Measurements from ENCODE around the gene ZNF808.
"Not testable (repeated sequence)": the region's sequence is repeated elsewhere in the genome, so short reads cannot be mapped to it uniquely, and the experiment has no call there.

Gene ZNF808

GRCh38 chr19:52585604-52586003, 58.1 kb downstream of the ZNF808 start:
- H4K5ac ChIP-seq (ENCODE audit: low read length) = no peak overlapping the region
- no peak for DNase-seq
- H3K36me3 ChIP-seq (ENCODE audit: control insufficient read depth, insufficient read depth, low read length) = peaks cover 10% of the 10 kb centered on the region
- no peak overlapping the region for H3K4me3 ChIP-seq (ENCODE audit: low read length)
- no peak overlapping the region for H3K9ac ChIP-seq (ENCODE audit: low read length)
- no CpG with 5 or more reads among the region's 6 CpGs for WGBS (ENCODE audit: extremely low coverage, insufficient coverage, low lambda C conversion rate)
- H3K27ac ChIP-seq (ENCODE audit: low read depth, low read length) = no peak overlapping the region
- no peaks in the 10 kb centered on the region for H3K27me3 ChIP-seq (ENCODE audit: insufficient read depth, low read length, poor library complexity)
- no peak overlapping the region for H2BK120ac ChIP-seq (ENCODE audit: low read depth, low read length)
- no peaks in the 10 kb centered on the region for H3K79me2 ChIP-seq (ENCODE audit: control insufficient read depth, insufficient read depth, low read length)
- peaks cover 2% of the 10 kb centered on the region for H3K79me1 ChIP-seq (ENCODE audit: low read length)
- H3K56ac ChIP-seq (ENCODE audit: low read length) = no peak overlapping the region
- H4K8ac ChIP-seq (ENCODE audit: low read depth, low read length) = no peak overlapping the region
- no peak overlapping the region for H2BK15ac ChIP-seq (replicated peaks; ENCODE audit: low read depth)
- no peak overlapping the region for H2AK5ac ChIP-seq (ENCODE audit: low read length)
- no peak overlapping the region for H3K4me2 ChIP-seq (ENCODE audit: low read length)
- H3K18ac ChIP-seq (ENCODE audit: low read length) = no peak overlapping the region
- H3K4ac ChIP-seq (ENCODE audit: low read depth, low read length) = no peak overlapping the region
- H3K23ac ChIP-seq (ENCODE audit: low read length) = no peak overlapping the region
- H2BK5ac ChIP-seq (ENCODE audit: low read length) = no peak overlapping the region
- H3K4me1 ChIP-seq (ENCODE audit: control insufficient read depth, low read depth, low read length) = no peaks in the 10 kb centered on the region

DNA sequence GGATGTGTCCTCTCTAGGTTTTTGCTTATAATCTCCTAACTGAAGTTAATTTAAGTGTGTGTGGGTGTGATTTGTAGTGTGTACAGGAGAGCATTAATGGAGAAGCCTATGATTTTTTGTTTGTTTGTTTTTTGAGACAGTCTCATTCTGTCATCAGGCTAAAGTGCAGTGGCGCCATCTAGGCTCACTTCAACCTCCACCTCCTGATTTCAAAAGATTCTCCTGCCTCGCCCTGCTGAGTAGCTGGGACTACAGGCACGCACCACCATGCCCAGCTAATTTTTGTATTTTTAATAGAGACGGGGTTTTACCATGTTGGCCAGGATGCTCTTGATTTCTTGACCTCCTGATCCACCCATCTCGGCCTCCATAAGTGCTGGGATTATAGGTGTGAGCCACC, 63.3 kb downstream of the ZNF808 start:
- no peak overlapping the region for H3K4me2 ChIP-seq (ENCODE audit: low read length)
- no peak overlapping the region for H3K4ac ChIP-seq (ENCODE audit: low read depth, low read length)
- WGBS (ENCODE audit: extremely low coverage, insufficient coverage, low lambda C conversion rate) = no CpG with 5 or more reads among the region's 5 CpGs
- H3K27me3 ChIP-seq (ENCODE audit: insufficient read depth, low read length, poor library complexity) = no peaks in the 10 kb centered on the region
- no peaks in the 10 kb centered on the region for H3K4me1 ChIP-seq (ENCODE audit: control insufficient read depth, low read depth, low read length)
- H3K56ac ChIP-seq (ENCODE audit: low read length) = no peak overlapping the region
- H3K18ac ChIP-seq (ENCODE audit: low read length) = no peak overlapping the region
- no peak overlapping the region for H4K5ac ChIP-seq (ENCODE audit: low read length)
- peaks cover 4% of the 10 kb centered on the region for H3K36me3 ChIP-seq (ENCODE audit: control insufficient read depth, insufficient read depth, low read length)
- H2AK5ac ChIP-seq (ENCODE audit: low read length) = no peak overlapping the region
- H3K27ac ChIP-seq (ENCODE audit: low read depth, low read length) = no peak overlapping the region
- H2BK5ac ChIP-seq (ENCODE audit: low read length) = no peak overlapping the region
- H3K79me1 ChIP-seq (ENCODE audit: low read length) = no peaks in the 10 kb centered on the region
- H3K9ac ChIP-seq (ENCODE audit: low read length) = no peak overlapping the region
- no peak overlapping the region for H3K4me3 ChIP-seq (ENCODE audit: low read length)
- no peak overlapping the region for H2BK120ac ChIP-seq (ENCODE audit: low read depth, low read length)
- no peak overlapping the region for H3K23ac ChIP-seq (ENCODE audit: low read length)
- H3K79me2 ChIP-seq (ENCODE audit: control insufficient read depth, insufficient read depth, low read length) = no peaks in the 10 kb centered on the region
- DNase-seq = peak; percentile 32
- H2BK15ac ChIP-seq (replicated peaks; ENCODE audit: low read depth) = no peak overlapping the region
- no peak overlapping the region for H4K8ac ChIP-seq (ENCODE audit: low read depth, low read length)

DNA sequence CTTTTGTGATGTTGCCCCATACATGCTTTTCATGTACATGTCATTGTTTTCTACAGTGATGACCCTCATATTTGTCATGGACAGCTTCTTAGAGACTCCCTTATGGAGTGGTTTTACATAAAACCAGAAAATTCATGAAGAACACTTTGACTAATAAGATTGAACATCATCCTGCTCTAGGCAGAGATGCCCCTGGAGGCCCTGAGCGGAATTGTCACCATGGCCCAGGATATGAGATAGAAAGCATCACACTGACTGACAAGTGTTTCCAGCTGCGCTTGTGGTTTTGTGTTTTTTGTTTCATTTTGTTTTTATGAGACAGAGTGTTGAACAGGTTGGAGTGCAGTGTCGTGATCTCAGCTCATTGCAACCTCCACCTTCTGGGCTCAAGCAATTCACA, 64.8 kb downstream of the ZNF808 start:
- no peak overlapping the region for H2BK120ac ChIP-seq (ENCODE audit: low read depth, low read length)
- H3K18ac ChIP-seq (ENCODE audit: low read length) = no peak overlapping the region
- no peaks in the 10 kb centered on the region for H3K4me1 ChIP-seq (ENCODE audit: control insufficient read depth, low read depth, low read length)
- H3K56ac ChIP-seq (ENCODE audit: low read length) = no peak overlapping the region
- H3K23ac ChIP-seq (ENCODE audit: low read length) = no peak overlapping the region
- no peak overlapping the region for H3K4me3 ChIP-seq (ENCODE audit: low read length)
- no peak overlapping the region for H2BK5ac ChIP-seq (ENCODE audit: low read length)
- no CpG with 5 or more reads among the region's 3 CpGs for WGBS (ENCODE audit: extremely low coverage, insufficient coverage, low lambda C conversion rate)
- H2AK5ac ChIP-seq (ENCODE audit: low read length) = no peak overlapping the region
- H3K79me2 ChIP-seq (ENCODE audit: control insufficient read depth, insufficient read depth, low read length) = no peaks in the 10 kb centered on the region
- DNase-seq = no peak
- no peak overlapping the region for H2BK15ac ChIP-seq (replicated peaks; ENCODE audit: low read depth)
- no peak overlapping the region for H3K4me2 ChIP-seq (ENCODE audit: low read length)
- no peak overlapping the region for H4K5ac ChIP-seq (ENCODE audit: low read length)
- H3K27me3 ChIP-seq (ENCODE audit: insufficient read depth, low read length, poor library complexity) = no peaks in the 10 kb centered on the region
- peaks cover 4% of the 10 kb centered on the region for H3K36me3 ChIP-seq (ENCODE audit: control insufficient read depth, insufficient read depth, low read length)
- no peak overlapping the region for H4K8ac ChIP-seq (ENCODE audit: low read depth, low read length)
- no peaks in the 10 kb centered on the region for H3K79me1 ChIP-seq (ENCODE audit: low read length)
- H3K4ac ChIP-seq (ENCODE audit: low read depth, low read length) = no peak overlapping the region
- no peak overlapping the region for H3K9ac ChIP-seq (ENCODE audit: low read length)
- no peak overlapping the region for H3K27ac ChIP-seq (ENCODE audit: low read depth, low read length)

DNA sequence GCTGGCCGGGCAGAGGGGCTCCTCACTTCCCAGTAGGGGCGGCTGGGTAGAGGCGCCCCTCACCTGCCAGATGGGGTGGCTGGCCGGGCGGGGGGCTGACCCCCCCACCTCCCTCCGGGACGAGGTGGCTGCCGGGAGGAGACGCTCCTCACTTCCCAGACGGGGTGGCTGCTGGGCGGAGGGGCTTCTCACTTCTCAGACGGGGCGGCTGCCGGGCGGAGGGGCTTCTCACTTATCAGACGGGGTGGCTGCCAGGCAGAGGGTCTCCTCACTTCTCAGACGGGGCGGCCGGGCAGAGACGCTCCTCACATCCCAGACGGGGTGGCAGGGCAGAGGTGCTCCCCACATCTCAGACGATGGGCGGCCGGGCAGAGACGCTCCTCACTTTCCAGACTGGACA, 66.0 kb downstream of the ZNF808 start:
- DNase-seq; H4K8ac ChIP-seq (ENCODE audit: low read depth, low read length); H2BK5ac ChIP-seq (ENCODE audit: low read length); H3K23ac ChIP-seq (ENCODE audit: low read length); H3K4me3 ChIP-seq (ENCODE audit: low read length); H3K9ac ChIP-seq (ENCODE audit: low read length); H3K79me2 ChIP-seq (ENCODE audit: control insufficient read depth, insufficient read depth, low read length); H3K27ac ChIP-seq (ENCODE audit: low read depth, low read length); H4K5ac ChIP-seq (ENCODE audit: low read length); H3K27me3 ChIP-seq (ENCODE audit: insufficient read depth, low read length, poor library complexity); H3K18ac ChIP-seq (ENCODE audit: low read length); H3K36me3 ChIP-seq (ENCODE audit: control insufficient read depth, insufficient read depth, low read length); H2BK15ac ChIP-seq (replicated peaks; ENCODE audit: low read depth); H3K79me1 ChIP-seq (ENCODE audit: low read length); H3K4me1 ChIP-seq (ENCODE audit: control insufficient read depth, low read depth, low read length); H2BK120ac ChIP-seq (ENCODE audit: low read depth, low read length); H2AK5ac ChIP-seq (ENCODE audit: low read length); H3K4me2 ChIP-seq (ENCODE audit: low read length); H3K4ac ChIP-seq (ENCODE audit: low read depth, low read length); H3K56ac ChIP-seq (ENCODE audit: low read length): not testable (repeated sequence)
- WGBS (ENCODE audit: extremely low coverage, insufficient coverage, low lambda C conversion rate) = no CpG with 5 or more reads among the region's 25 CpGs

GRCh38 chr19:52599241-52599640, 71.8 kb downstream of the ZNF808 start:
- no peak overlapping the region for H3K56ac ChIP-seq (ENCODE audit: low read length)
- H3K4me2 ChIP-seq (ENCODE audit: low read length) = no peak overlapping the region
- no peaks in the 10 kb centered on the region for H3K36me3 ChIP-seq (ENCODE audit: control insufficient read depth, insufficient read depth, low read length)
- no peak overlapping the region for H2AK5ac ChIP-seq (ENCODE audit: low read length)
- H3K9ac ChIP-seq (ENCODE audit: low read length) = no peak overlapping the region
- H4K5ac ChIP-seq (ENCODE audit: low read length) = no peak overlapping the region
- no peaks in the 10 kb centered on the region for H3K79me1 ChIP-seq (ENCODE audit: low read length)
- WGBS (ENCODE audit: extremely low coverage, insufficient coverage, low lambda C conversion rate) = no CpG with 5 or more reads among the region's 3 CpGs
- no peak overlapping the region for H3K18ac ChIP-seq (ENCODE audit: low read length)
- no peak overlapping the region for H2BK120ac ChIP-seq (ENCODE audit: low read depth, low read length)
- no peak overlapping the region for H4K8ac ChIP-seq (ENCODE audit: low read depth, low read length)
- no peaks in the 10 kb centered on the region for H3K27me3 ChIP-seq (ENCODE audit: insufficient read depth, low read length, poor library complexity)
- peak; percentile 83 for DNase-seq
- H3K4ac ChIP-seq (ENCODE audit: low read depth, low read length) = no peak overlapping the region
- no peak overlapping the region for H3K27ac ChIP-seq (ENCODE audit: low read depth, low read length)
- H2BK15ac ChIP-seq (replicated peaks; ENCODE audit: low read depth) = no peak overlapping the region
- H3K4me3 ChIP-seq (ENCODE audit: low read length) = no peak overlapping the region
- no peaks in the 10 kb centered on the region for H3K79me2 ChIP-seq (ENCODE audit: control insufficient read depth, insufficient read depth, low read length)
- no peak overlapping the region for H3K23ac ChIP-seq (ENCODE audit: low read length)
- no peak overlapping the region for H2BK5ac ChIP-seq (ENCODE audit: low read length)
- H3K4me1 ChIP-seq (ENCODE audit: control insufficient read depth, low read depth, low read length) = no peaks in the 10 kb centered on the region

- Histone ChIP-seq H3K27me3 (ENCODE audit: insufficient read depth, low read length, poor library complexity) (no peaks in the 10 kb centered on the region), H3K56ac (ENCODE audit: low read length) (peak overlapping the region; percentile 71), H3K79me2 (ENCODE audit: control insufficient read depth, insufficient read depth, low read length) (no peaks in the 10 kb centered on the region), H4K8ac (ENCODE audit: low read depth, low read length) (no peak overlapping the region), H3K4me1 (ENCODE audit: control insufficient read depth, low read depth, low read length) (no peaks in the 10 kb centered on the region), H2BK5ac (ENCODE audit: low read length) (no peak overlapping the region), H4K5ac (ENCODE audit: low read length) (no peak overlapping the region), H2BK15ac (replicated peaks; ENCODE audit: low read depth) (no peak overlapping the region), H3K23ac (ENCODE audit: low read length) (no peak overlapping the region), H3K18ac (ENCODE audit: low read length) (peak overlapping the region; percentile 52), H3K36me3 (ENCODE audit: control insufficient read depth, insufficient read depth, low read length) (no peaks in the 10 kb centered on the region), H3K4me2 (ENCODE audit: low read length) (peak overlapping the region; percentile 54), H3K4ac (ENCODE audit: low read depth, low read length) (no peak overlapping the region), H2BK120ac (ENCODE audit: low read depth, low read length) (no peak overlapping the region), H3K27ac (ENCODE audit: low read depth, low read length) (peak overlapping the region; percentile 87), H2AK5ac (ENCODE audit: low read length) (no peak overlapping the region), H3K79me1 (ENCODE audit: low read length) (no peaks in the 10 kb centered on the region), H3K4me3 (ENCODE audit: low read length) (no peak overlapping the region), H3K9ac (ENCODE audit: low read length) (peak overlapping the region; percentile 69)
- DNase-seq = no peak
- WGBS (ENCODE audit: extremely low coverage, insufficient coverage, low lambda C conversion rate) = no CpG with 5 or more reads among the region's 15 CpGs
Measured at GRCh38 chr19:52600639-52601024, 73.2 kb downstream of the ZNF808 start.
